Kidney epithelial cell (primary cell): Measurements from ENCODE around the gene BAIAP3. TPM values are rescaled to one million over a fixed set of nuclear protein-coding genes. Genes with fewer than 3 reads are reported as not detected.

ENCODE experiments used
- DNase-seq: peaks from one replicate; pipeline ENCODE4 v3.0.0-alpha.2; 2010; ENCODE audit warnings: low read depth
- H3K27me3 ChIP-seq: 2 replicates; pipeline ENCODE4 v1.6.0; 2011; ENCODE audit warnings: low read length; ENCODE audit not compliant: control insufficient read depth, insufficient read depth
- H3K36me3 ChIP-seq: 2 replicates; pipeline ENCODE4 v1.5.1; 2011; ENCODE audit warnings: low read length; ENCODE audit not compliant: control insufficient read depth, insufficient read depth
- H3K4me3 ChIP-seq: 2 replicates; pipeline ENCODE4 v1.5.1; 2011; ENCODE audit warnings: low read depth, mild to moderate bottlenecking, control low read depth, low read length
- total RNA-seq: library from RNA; depleted of rRNA; stranded (reverse); fragments of >200 nt; gene quantifications from 2 replicates; pipeline ENCODE4 v1.2.3, GENCODE V29; 2015
- TF ChIP-seq, protein P1 (sequence below): IDR thresholded peaks from 2 replicates; pipeline ENCODE4 v1.5.1; 2011; ENCODE audit warnings: mild to moderate bottlenecking, moderate library complexity, low read length, control low read depth, inconsistent platforms; ENCODE audit not compliant: insufficient read depth, poor library complexity, severe bottlenecking

Gene BAIAP3
- total RNA-seq, 1 donor from 2014 or later: 5.8 TPM

- TF ChIP-seq, protein P1, sequence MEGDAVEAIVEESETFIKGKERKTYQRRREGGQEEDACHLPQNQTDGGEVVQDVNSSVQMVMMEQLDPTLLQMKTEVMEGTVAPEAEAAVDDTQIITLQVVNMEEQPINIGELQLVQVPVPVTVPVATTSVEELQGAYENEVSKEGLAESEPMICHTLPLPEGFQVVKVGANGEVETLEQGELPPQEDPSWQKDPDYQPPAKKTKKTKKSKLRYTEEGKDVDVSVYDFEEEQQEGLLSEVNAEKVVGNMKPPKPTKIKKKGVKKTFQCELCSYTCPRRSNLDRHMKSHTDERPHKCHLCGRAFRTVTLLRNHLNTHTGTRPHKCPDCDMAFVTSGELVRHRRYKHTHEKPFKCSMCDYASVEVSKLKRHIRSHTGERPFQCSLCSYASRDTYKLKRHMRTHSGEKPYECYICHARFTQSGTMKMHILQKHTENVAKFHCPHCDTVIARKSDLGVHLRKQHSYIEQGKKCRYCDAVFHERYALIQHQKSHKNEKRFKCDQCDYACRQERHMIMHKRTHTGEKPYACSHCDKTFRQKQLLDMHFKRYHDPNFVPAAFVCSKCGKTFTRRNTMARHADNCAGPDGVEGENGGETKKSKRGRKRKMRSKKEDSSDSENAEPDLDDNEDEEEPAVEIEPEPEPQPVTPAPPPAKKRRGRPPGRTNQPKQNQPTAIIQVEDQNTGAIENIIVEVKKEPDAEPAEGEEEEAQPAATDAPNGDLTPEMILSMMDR: no peak
- DNase-seq: no peak
- Histone ChIP-seq H3K36me3 (no peaks in the 10 kb centered on the region), H3K4me3 (no peak overlapping the region), H3K27me3 (peaks cover 11% of the 10 kb centered on the region)
Measured at GRCh38 chr16:1345087-1345486, 11.6 kb downstream of the BAIAP3 start.

GRCh38 chr16:1345651-1346421, 12.4 kb downstream of the BAIAP3 start:
- Histone ChIP-seq H3K36me3 (no peaks in the 10 kb centered on the region), H3K27me3 (peaks cover 11% of the 10 kb centered on the region), H3K4me3 (no peak overlapping the region)
- DNase-seq: no peak
- TF ChIP-seq, protein P1: no peak

DNA sequence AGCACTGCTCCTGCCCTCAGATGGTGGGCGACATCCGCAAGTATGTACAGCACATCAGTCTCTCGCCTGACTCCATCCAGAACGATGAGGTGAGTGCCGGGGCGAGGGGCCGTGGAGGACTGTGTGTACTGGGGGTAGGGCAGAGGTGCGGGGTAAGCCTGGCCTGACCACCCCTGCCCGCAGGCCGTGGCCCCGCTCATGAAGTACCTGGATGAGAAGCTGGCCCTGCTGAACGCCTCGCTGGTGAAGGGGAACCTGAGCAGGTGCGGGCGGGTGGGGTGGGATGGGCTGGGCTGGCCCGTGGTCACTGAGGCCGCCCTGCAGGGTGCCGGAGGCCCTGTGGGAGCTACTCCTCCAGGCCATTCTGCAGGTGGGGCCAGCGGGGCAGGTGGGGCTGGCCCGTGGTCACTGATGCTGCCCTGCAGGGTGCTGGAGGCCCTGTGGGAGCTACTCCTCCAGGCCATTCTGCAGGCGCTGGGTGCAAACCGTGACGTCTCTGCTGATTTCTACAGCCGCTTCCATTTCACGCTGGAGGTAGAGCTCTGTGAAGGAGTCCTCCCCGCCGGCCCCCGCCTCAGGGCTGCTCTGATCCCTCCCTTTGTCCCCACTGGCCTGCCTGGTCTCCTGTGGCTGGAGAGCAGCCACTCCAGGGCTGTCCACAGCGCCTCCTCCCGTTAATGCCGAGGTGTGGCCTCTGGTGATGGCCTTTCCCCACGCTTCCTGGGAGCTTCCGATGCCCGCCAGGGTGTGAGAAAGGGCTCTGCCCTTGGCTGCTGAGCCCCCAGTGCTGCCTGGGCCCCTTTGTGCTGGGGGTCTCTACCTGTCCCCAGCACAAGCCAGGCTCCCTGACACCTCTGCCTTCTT, 13.2 kb downstream of the BAIAP3 start:
- TF ChIP-seq, protein P1: peak; percentile 24
- DNase-seq: no peak
- no peak overlapping the region for H3K4me3 ChIP-seq

DNA sequence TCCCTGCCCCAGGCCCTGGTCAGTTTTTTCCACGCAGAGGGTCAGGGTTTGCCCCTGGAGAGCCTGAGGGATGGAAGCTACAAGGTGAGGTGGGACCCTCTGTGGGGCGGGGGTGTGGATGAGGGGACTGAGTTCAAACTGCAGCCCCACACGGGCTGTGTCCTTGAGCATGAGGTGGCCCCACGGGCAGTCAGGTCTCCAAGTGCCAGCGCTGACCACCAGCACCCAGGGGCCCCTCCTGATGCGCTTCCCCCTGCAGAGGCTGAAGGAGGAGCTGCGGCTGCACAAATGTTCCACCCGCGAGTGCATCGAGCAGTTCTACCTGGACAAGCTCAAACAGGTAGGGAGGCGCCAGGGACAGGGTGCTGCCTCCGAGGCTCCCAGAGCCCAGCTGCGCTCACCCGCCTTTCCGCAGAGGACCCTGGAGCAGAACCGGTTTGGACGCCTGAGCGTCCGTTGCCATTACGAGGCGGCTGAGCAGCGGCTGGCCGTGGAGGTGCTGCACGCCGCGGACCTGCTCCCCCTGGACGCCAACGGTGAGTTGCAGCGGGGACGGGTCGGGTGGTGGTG, 13.9 kb downstream of the BAIAP3 start:
- TF ChIP-seq, protein P1: no peak
- H3K27me3 ChIP-seq: peaks cover 8% of the 10 kb centered on the region

More for the DNA sequence above, 13.2 kb downstream of the BAIAP3 start:
- H3K27me3 ChIP-seq: peaks cover 11% of the 10 kb centered on the region
- H3K36me3 ChIP-seq: no peaks in the 10 kb centered on the region

DNA sequence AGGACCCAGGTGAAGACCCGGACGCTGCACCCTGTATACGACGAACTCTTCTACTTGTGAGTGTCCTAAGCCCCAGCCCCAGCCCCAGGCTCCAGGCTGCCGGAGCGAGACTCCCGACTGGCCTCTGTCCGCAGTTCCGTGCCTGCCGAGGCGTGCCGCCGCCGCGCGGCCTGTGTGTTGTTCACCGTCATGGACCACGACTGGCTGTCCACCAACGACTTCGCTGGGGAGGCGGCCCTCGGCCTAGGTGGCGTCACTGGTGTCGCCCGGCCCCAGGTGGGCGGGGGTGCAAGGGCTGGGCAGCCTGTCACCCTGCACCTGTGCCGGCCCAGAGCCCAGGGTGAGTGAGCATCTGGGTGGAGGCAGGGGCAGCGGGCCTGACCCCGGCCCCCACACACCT, 14.5 kb downstream of the BAIAP3 start:
- Histone ChIP-seq H3K36me3 (no peaks in the 10 kb centered on the region), H3K27me3 (peaks cover 8% of the 10 kb centered on the region), H3K4me3 (no peak overlapping the region)
- TF ChIP-seq, protein P1: no peak
- DNase-seq: no peak

More for the DNA sequence above, 13.9 kb downstream of the BAIAP3 start:
- no peak for DNase-seq
- no peak overlapping the region for H3K4me3 ChIP-seq
- H3K36me3 ChIP-seq: no peaks in the 10 kb centered on the region
